ENCODE measurements around the gene ELF2. TPM values are rescaled to one million over a fixed set of nuclear protein-coding genes. Genes with fewer than 3 reads are reported as not detected.

The ELF2 gene
- total and polyA plus RNA-seq, 2 experiments from 2014 or later, result 33.1 to 46.9 TPM

DNA sequence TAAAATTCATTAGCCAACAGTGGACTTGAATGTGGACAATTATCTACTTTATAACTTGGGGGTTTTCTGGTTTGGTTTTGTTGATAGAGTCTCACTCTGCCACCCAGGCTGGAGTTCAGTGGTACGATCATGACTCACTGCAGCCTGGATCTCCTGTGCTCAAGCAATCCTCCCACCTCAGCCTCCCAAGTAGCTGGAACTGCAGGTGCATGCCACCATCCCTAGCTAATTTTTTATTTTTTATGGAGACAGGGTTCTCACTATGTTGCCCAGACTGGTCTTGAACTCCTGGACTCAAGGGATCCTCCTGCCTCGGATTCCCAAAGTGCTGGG lies 12.4 kb upstream of the ELF2 start:
- H3K36me3 ChIP-seq (replicated peaks; ENCODE audit: insufficient read depth, low read depth), result no peaks in the 10 kb centered on the region
- H4K20me1 ChIP-seq (ENCODE audit: insufficient read depth, poor library complexity, severe bottlenecking), result no peaks in the 10 kb centered on the region
- H3K4me2 ChIP-seq, result no peak overlapping the region
- H3K27me3 ChIP-seq, result no peaks in the 10 kb centered on the region
- no peaks in the 10 kb centered on the region for H3K4me1 ChIP-seq (ENCODE audit: insufficient read depth)
- no peaks in the 10 kb centered on the region for H3K9me2 ChIP-seq (replicated peaks; ENCODE audit: insufficient read depth)
- H3K9me3 ChIP-seq (ENCODE audit: low read depth), result no peaks in the 10 kb centered on the region
- no peak overlapping the region for H3K27ac ChIP-seq
- no peak overlapping the region for H2AFZ ChIP-seq
- no peaks in the 10 kb centered on the region for H3K79me2 ChIP-seq
- WGBS (ENCODE audit: low lambda C conversion rate, missing lambda C conversion rate), result 81% methylated on average over 2 of the region's 2 CpGs
- no peak overlapping the region for H3K4me3 ChIP-seq
- DNase-seq (ENCODE audit: low spot score), result no peak
- TF ChIP-seq, protein P1, sequence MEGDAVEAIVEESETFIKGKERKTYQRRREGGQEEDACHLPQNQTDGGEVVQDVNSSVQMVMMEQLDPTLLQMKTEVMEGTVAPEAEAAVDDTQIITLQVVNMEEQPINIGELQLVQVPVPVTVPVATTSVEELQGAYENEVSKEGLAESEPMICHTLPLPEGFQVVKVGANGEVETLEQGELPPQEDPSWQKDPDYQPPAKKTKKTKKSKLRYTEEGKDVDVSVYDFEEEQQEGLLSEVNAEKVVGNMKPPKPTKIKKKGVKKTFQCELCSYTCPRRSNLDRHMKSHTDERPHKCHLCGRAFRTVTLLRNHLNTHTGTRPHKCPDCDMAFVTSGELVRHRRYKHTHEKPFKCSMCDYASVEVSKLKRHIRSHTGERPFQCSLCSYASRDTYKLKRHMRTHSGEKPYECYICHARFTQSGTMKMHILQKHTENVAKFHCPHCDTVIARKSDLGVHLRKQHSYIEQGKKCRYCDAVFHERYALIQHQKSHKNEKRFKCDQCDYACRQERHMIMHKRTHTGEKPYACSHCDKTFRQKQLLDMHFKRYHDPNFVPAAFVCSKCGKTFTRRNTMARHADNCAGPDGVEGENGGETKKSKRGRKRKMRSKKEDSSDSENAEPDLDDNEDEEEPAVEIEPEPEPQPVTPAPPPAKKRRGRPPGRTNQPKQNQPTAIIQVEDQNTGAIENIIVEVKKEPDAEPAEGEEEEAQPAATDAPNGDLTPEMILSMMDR (IDR thresholded peaks at IDR 0.05; ENCODE audit: poor library complexity), result no peak
- TF ChIP-seq EZH2 (IDR thresholded peaks at IDR 0.05; ENCODE audit: borderline replicate concordance) (no peak), EZH2phosphoT487 (IDR thresholded peaks at IDR 0.05; ENCODE audit: low read depth, severe bottlenecking, unreplicated experiment) (no peak)

DNA sequence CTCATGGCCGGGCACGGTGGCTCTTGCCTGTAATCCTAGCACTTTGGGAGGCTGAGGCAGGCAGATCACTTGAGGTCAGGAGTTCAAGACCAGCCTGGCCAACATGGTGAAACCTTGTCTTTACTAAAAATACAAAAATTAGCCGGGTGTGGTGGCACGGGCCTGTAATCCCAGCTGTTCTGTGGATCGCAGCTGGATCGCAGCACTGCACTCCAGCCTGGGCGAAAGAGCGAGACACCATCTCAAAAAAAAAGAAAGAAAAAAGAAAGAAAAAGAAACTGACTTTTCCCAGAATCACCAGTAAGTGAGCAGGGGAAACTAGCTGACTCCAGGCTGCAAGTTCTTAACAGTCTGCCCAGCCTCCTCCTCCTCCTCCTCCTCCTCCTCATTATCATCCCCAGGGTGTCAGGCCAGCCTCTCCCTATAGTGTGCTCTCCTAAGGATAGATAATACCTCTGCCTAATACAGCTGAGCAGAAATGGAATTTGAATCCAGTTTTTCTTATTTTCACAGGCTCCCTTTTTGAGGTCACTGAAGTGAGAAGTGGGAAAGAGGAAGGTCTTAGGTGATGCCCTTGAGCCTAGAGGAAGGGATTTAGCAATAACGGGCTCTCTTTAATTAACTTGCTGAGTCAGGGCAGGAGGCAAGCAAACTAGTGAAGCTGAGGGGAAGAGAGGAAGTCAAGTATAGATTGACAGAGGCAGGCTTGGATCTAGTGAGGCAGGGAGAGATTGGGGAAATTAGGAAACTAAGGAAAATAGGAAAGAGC lies 11.8 kb upstream of the ELF2 start:
- Histone ChIP-seq H3K9me2 (replicated peaks; ENCODE audit: insufficient read depth) (no peaks in the 10 kb centered on the region), H3K27ac (no peak overlapping the region), H2AFZ (no peak overlapping the region)

DNA sequence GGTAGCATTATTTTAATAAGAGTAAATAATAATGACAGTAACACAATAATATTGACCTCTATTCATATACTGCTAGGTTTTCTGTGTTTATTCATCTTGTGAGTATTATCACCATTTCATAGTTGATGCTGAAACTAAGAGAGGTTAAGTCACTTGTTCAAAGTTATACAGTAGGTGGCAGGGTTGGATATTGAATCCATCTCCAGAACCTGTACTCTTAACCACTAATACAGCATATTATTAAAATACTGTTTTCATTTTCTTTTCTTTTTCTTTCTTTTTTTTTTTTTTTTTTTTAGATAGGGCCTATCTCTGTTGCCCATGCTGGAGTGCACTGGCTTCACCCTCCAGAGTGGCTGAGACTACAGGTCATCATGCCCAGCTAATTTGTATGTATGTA lies 7.1 kb upstream of the ELF2 start:
- no peaks in the 10 kb centered on the region for H3K79me2 ChIP-seq
- TF ChIP-seq, protein P1 (IDR thresholded peaks at IDR 0.05; ENCODE audit: poor library complexity), result peak; percentile 37
- no peak for TF ChIP-seq EZH2phosphoT487 (IDR thresholded peaks at IDR 0.05; ENCODE audit: low read depth, severe bottlenecking, unreplicated experiment)
- H3K4me2 ChIP-seq, result no peak overlapping the region
- no peaks in the 10 kb centered on the region for H4K20me1 ChIP-seq (ENCODE audit: insufficient read depth, poor library complexity, severe bottlenecking)
- no peaks in the 10 kb centered on the region for H3K36me3 ChIP-seq (replicated peaks; ENCODE audit: insufficient read depth, low read depth)
- peak; percentile 16 for DNase-seq (ENCODE audit: low spot score)
- no peaks in the 10 kb centered on the region for H3K9me2 ChIP-seq (replicated peaks; ENCODE audit: insufficient read depth)
- H3K27me3 ChIP-seq, result no peaks in the 10 kb centered on the region
- no peak overlapping the region for H2AFZ ChIP-seq
- H3K4me1 ChIP-seq (ENCODE audit: insufficient read depth), result no peaks in the 10 kb centered on the region
- no peaks in the 10 kb centered on the region for H3K9me3 ChIP-seq (ENCODE audit: low read depth)
- no peak overlapping the region for H3K27ac ChIP-seq
- no peak overlapping the region for H3K4me3 ChIP-seq

More for the DNA sequence above, 11.8 kb upstream of the ELF2 start:
- TF ChIP-seq EZH2 (IDR thresholded peaks at IDR 0.05; ENCODE audit: borderline replicate concordance), result no peak
- TF ChIP-seq, protein P1 (IDR thresholded peaks at IDR 0.05; ENCODE audit: poor library complexity), result no peak
- TF ChIP-seq EZH2phosphoT487 (IDR thresholded peaks at IDR 0.05; ENCODE audit: low read depth, severe bottlenecking, unreplicated experiment), result no peak
- no peak for DNase-seq (ENCODE audit: low spot score)
- no peaks in the 10 kb centered on the region for H3K9me3 ChIP-seq (ENCODE audit: low read depth)
- H3K4me2 ChIP-seq, result no peak overlapping the region
- H3K36me3 ChIP-seq (replicated peaks; ENCODE audit: insufficient read depth, low read depth), result no peaks in the 10 kb centered on the region
- H3K79me2 ChIP-seq, result no peaks in the 10 kb centered on the region
- H3K27me3 ChIP-seq, result no peaks in the 10 kb centered on the region
- 90% methylated on average over 9 of the region's 9 CpGs for WGBS (ENCODE audit: low lambda C conversion rate, missing lambda C conversion rate)
- H4K20me1 ChIP-seq (ENCODE audit: insufficient read depth, poor library complexity, severe bottlenecking), result no peaks in the 10 kb centered on the region
- H3K4me3 ChIP-seq, result no peak overlapping the region
- no peaks in the 10 kb centered on the region for H3K4me1 ChIP-seq (ENCODE audit: insufficient read depth)

Measured in hepatocyte (in vitro differentiated cells).